NT2/D1 (cell line): ENCODE results near the gene JPT1.

ENCODE experiments used
- SUZ12 ChIP-seq: IDR thresholded peaks from 2 replicates; pipeline ENCODE4 v1.6.1; 2011; ENCODE audit not compliant: insufficient read length, insufficient read depth; ENCODE audit errors: extremely low read depth
- YY1 ChIP-seq: IDR thresholded peaks from 2 replicates; pipeline ENCODE4 v1.6.1; 2011; ENCODE audit not compliant: insufficient read length, insufficient read depth
- ZNF274 ChIP-seq: IDR thresholded peaks from 2 replicates; pipeline ENCODE4 v1.6.1; 2011; ENCODE audit warnings: mild to moderate bottlenecking, low read depth, low read length

DNA sequence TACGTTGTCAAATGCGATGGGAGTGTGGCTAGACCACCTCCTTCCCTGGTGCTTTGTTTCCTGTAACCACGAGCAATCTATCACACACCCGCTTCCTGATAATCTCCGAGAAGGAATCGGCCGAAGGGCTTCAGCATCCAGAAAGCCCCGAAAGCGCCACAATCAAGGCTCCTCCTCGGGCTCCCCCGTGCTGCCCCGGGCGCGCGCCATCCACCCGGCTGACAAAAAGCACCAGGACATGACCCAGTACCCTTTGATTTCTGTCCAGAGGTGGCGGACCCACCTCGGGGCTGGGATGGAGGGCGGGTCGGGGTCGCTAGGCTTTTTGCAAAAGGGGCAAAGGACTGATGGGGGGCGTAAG, 45.3 kb downstream of the JPT1 start:
- TF ChIP-seq YY1 = no peak
- no peak for TF ChIP-seq ZNF274
- TF ChIP-seq SUZ12 = no peak
